Activated naive CD8-positive, alpha-beta T cell treated with anti-CD3 and anti-CD28 coated beads for 36 hours (primary cell): Measurements from ENCODE around the gene VAMP3. TPM values are rescaled to one million over a fixed set of nuclear protein-coding genes. Genes with fewer than 3 reads are reported as not detected.

Experiments
- DNase-seq: peaks from one replicate; pipeline ENCODE4 v3.0.0; 2021
- H3K27ac Mint-ChIP-seq: one replicate; pipeline ENCODE4 v1.8.0; 2022; ENCODE audit warnings: mild to moderate bottlenecking, moderate library complexity, mixed read lengths
- H3K27me3 Mint-ChIP-seq: one replicate; pipeline ENCODE4 v1.8.0; 2022; ENCODE audit warnings: mild to moderate bottlenecking, mixed read lengths
- H3K36me3 Mint-ChIP-seq: one replicate; pipeline ENCODE4 v1.8.0; 2021; ENCODE audit warnings: mild to moderate bottlenecking, mixed read lengths
- H3K4me1 Mint-ChIP-seq: one replicate; pipeline ENCODE4 v1.8.0; 2021; ENCODE audit warnings: mixed read lengths
- H3K4me3 Mint-ChIP-seq: one replicate; pipeline ENCODE4 v1.8.0; 2022; ENCODE audit warnings: mild to moderate bottlenecking, moderate library complexity, mixed read lengths
- H3K9me3 Mint-ChIP-seq: one replicate; pipeline ENCODE4 v1.8.0; 2022; ENCODE audit warnings: mixed read lengths
- total RNA-seq, 2 experiments: library from RNA; stranded (reverse); gene quantifications; one replicate each; pipeline ENCODE4 v1.2.3, GENCODE V29; 2021

The VAMP3 gene
- total RNA-seq, 2 experiments from 2014 or later: 15.1 to 18.5 TPM

- H3K27me3 Mint-ChIP-seq: no peaks in the 10 kb centered on the region
- no peaks in the 10 kb centered on the region for H3K9me3 Mint-ChIP-seq
- H3K4me3 Mint-ChIP-seq: no peak overlapping the region
- H3K4me1 Mint-ChIP-seq: peaks cover 5% of the 10 kb centered on the region
- H3K27ac Mint-ChIP-seq: no peak overlapping the region
- no peak for DNase-seq
- H3K36me3 Mint-ChIP-seq: peaks cover 9% of the 10 kb centered on the region
Observed at GRCh38 chr1:7821282-7821681, 50.2 kb downstream of the VAMP3 start.

GRCh38 chr1:7824701-7825100, 53.6 kb downstream of the VAMP3 start:
- Mint-ChIP-seq H3K4me1 (peaks cover 9% of the 10 kb centered on the region), H3K4me3 (no peak overlapping the region), H3K27me3 (no peaks in the 10 kb centered on the region), H3K27ac (no peak overlapping the region), H3K9me3 (no peaks in the 10 kb centered on the region), H3K36me3 (peaks cover 18% of the 10 kb centered on the region)
- DNase-seq: no peak

DNA sequence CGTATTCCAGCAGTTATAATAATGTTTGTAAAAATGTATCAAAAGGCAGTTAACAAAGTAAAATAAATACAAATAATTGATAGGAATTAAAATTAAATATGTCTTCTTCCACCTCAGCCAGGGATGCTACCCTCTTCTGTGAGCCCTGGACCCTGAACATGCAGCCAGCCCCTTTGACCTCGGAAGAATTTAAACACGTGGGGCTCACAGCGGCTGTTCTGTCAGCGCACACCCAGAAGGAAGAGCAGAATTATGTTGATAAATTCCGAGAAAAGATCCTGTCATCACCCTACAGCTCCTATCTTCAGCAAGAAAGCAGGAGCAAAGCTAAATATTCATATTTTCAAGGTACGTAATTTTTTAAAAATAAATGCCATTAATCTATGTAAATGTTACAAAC, 55.3 kb downstream of the VAMP3 start:
- peaks cover 14% of the 10 kb centered on the region for H3K36me3 Mint-ChIP-seq
- no peak for DNase-seq
- no peak overlapping the region for H3K27ac Mint-ChIP-seq
- H3K9me3 Mint-ChIP-seq: no peaks in the 10 kb centered on the region
- no peaks in the 10 kb centered on the region for H3K27me3 Mint-ChIP-seq
- H3K4me1 Mint-ChIP-seq: peaks cover 13% of the 10 kb centered on the region
- H3K4me3 Mint-ChIP-seq: peak overlapping the region; percentile 85

- Mint-ChIP-seq H3K27me3 (no peaks in the 10 kb centered on the region), H3K4me3 (peak overlapping the region; percentile 85), H3K4me1 (peaks cover 13% of the 10 kb centered on the region), H3K36me3 (peaks cover 14% of the 10 kb centered on the region), H3K9me3 (no peaks in the 10 kb centered on the region), H3K27ac (peak overlapping the region; percentile 84)
- peak; percentile 24 for DNase-seq
Observed at GRCh38 chr1:7827126-7827955, 56.2 kb downstream of the VAMP3 start.

Other genes starting within 250 kb of the VAMP3 start
- 1 to 10 TPM; 4.6 to 4.9 TPM for gene PER3, start 13.0 kb downstream of the VAMP3 start, total RNA-seq
- gene UTS2, start 81.8 kb downstream of the VAMP3 start, total RNA-seq: under 1 TPM; 0.19 to 0.74 TPM
- 100 to 1,000 TPM; 146 to 149 TPM for gene TNFRSF9, start 169.5 kb downstream of the VAMP3 start, total RNA-seq
- gene PARK7, start 190.4 kb downstream of the VAMP3 start, total RNA-seq: 100 to 1,000 TPM; 565 to 569 TPM